ENCODE results near the gene ZNF23.

Gene ZNF23

DNA sequence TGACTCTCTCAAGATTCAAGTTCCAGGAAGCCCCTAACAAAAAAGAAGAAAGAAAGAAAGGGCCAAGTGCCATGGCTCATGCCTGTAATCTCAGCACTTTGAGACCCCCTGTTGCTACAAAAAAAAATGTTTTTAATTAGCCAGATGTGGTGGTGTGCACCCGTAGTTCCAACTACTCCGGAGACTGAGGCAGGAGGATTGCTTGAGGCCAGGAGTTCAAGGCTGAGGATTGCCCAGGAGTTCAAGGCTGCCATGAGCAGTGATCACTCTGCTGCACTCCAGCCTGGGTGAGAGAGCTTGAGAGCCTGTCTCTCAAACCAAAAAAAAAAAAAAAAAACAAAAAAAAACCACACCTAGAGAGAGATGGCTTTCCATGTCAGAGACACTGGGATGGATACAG lies 39.0 kb downstream of the ZNF23 start:
- Histone ChIP-seq H3K27ac (ENCODE audit: low read depth, low read length) (no peak overlapping the region), H3K4me1 (ENCODE audit: control insufficient read depth, insufficient read depth, low read length) (no peaks in the 10 kb centered on the region), H3K36me3 (ENCODE audit: control insufficient read depth, insufficient read depth, low read length) (no peaks in the 10 kb centered on the region), H3K27me3 (ENCODE audit: control insufficient read depth, insufficient read depth, low read length) (peaks cover 2% of the 10 kb centered on the region), H3K9ac (ENCODE audit: low read length) (no peak overlapping the region), H3K4me3 (ENCODE audit: low read length) (no peak overlapping the region)

DNA sequence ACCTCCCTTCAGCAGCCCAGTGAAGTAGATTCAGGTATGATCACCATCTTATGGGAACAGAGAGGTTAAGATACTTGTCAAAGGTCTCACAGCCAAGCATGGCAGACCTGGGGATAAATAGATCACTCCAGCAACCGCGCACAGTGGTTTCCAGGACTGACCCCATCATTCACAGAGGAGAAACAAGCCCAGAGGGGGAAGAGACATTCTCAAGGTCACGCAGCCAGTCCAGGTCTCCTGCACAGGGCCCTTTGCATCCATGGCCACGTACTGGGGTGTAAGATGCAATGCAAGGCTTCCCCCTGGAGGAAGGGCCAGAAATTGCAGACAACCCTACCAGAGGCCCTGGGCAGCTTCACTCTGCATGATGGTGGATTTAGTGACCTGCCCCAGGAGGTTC lies 40.1 kb downstream of the ZNF23 start:
- Histone ChIP-seq H3K9ac (ENCODE audit: low read length) (no peak overlapping the region), H3K4me1 (ENCODE audit: control insufficient read depth, insufficient read depth, low read length) (no peaks in the 10 kb centered on the region), H3K36me3 (ENCODE audit: control insufficient read depth, insufficient read depth, low read length) (no peaks in the 10 kb centered on the region), H3K27me3 (ENCODE audit: control insufficient read depth, insufficient read depth, low read length) (peaks cover 2% of the 10 kb centered on the region), H3K4me3 (ENCODE audit: low read length) (no peak overlapping the region), H3K27ac (ENCODE audit: low read depth, low read length) (no peak overlapping the region)

DNA sequence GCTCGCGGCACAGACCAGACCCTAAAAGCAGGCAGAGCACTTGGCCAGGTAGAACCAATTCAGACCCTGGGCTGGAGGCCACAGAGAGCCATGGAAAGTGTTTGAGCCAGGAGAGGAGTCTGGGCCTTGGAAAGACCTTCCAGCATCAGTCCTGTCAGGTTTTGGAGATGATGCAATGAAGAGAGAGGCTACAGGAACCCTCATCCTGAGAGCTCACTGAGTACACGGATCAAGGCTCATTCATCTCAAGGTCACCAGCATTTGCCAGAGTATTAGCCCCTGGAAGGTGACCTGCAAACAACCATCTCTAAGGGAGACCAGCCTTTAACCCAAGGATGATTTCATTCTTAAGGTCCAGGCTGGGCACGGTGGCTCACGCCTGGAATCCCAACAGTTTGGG lies 48.0 kb downstream of the ZNF23 start:
- Histone ChIP-seq H3K4me3 (ENCODE audit: low read length) (no peak overlapping the region), H3K27me3 (ENCODE audit: control insufficient read depth, insufficient read depth, low read length) (no peaks in the 10 kb centered on the region), H3K36me3 (ENCODE audit: control insufficient read depth, insufficient read depth, low read length) (no peaks in the 10 kb centered on the region), H3K27ac (ENCODE audit: low read depth, low read length) (no peak overlapping the region), H3K9ac (ENCODE audit: low read length) (no peak overlapping the region), H3K4me1 (ENCODE audit: control insufficient read depth, insufficient read depth, low read length) (no peaks in the 10 kb centered on the region)

DNA sequence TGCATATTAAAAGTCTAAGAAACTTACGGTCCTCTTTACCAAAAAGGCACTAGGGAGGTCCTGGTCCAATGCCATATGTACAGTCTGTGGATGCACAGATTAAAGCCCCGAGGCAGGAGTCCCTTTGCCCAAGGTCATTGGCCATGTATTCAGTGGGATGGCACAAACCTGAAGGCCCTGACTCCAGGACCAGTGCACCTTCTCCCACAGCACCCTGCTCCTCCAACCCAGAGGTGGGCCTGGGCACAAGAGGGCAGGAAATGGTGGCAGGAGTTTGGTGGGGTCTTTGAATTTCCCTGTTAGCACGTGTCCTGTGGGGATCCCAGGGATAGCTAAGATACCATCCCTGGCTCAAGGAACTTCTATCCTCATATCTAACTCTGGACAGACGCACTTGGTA lies 48.7 kb downstream of the ZNF23 start:
- no peak overlapping the region for H3K27ac ChIP-seq (ENCODE audit: low read depth, low read length)
- H3K4me1 ChIP-seq (ENCODE audit: control insufficient read depth, insufficient read depth, low read length): no peaks in the 10 kb centered on the region
- H3K4me3 ChIP-seq (ENCODE audit: low read length): no peak overlapping the region
- H3K27me3 ChIP-seq (ENCODE audit: control insufficient read depth, insufficient read depth, low read length): no peaks in the 10 kb centered on the region
- H3K9ac ChIP-seq (ENCODE audit: low read length): no peak overlapping the region
- no peaks in the 10 kb centered on the region for H3K36me3 ChIP-seq (ENCODE audit: control insufficient read depth, insufficient read depth, low read length)

DNA sequence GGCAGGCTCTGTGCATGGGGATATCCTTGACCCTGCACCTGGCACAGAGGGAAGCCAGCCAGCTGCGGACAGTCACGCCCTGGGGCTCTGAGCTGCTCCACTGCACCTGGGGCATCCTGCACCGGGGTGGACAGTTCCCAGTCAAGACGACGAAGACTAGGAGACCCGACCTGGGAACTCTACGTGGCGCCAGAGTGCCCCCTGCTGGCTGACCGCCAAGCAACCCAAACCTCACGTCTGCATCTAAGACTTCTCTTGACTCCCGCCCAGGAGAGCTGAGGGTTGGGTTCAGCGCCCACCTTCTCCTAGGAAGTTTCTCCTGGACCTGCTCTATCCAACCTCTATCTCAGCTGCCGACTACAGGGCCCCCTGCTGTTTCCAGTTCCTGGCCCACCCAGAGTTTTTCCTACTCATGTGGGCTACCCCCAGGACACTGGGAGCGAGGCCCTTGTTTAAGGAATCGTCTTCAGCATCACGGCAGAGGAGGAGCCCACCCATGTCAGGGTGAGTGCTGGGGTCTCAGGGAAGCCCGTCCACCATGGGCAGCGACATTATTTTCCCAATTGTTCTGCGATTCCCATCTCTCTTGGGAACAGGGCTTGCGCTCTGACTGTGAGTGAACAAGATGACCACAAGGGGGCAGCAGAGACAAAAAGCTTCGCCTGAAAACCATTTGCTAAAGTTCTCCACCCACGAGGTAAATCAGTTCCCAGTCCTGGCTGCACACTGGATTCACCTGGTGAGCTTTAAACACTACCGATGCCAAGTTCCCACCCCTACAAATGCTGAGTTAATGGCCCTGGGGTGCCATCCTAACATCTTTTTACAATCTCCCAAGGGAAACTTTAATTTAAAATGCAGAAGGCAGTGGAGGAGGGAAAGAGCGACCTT lies 49.5 kb downstream of the ZNF23 start:
- Histone ChIP-seq H3K4me3 (ENCODE audit: low read length) (no peak overlapping the region), H3K9ac (ENCODE audit: low read length) (no peak overlapping the region), H3K27ac (ENCODE audit: low read depth, low read length) (no peak overlapping the region), H3K27me3 (ENCODE audit: control insufficient read depth, insufficient read depth, low read length) (no peaks in the 10 kb centered on the region), H3K4me1 (ENCODE audit: control insufficient read depth, insufficient read depth, low read length) (no peaks in the 10 kb centered on the region), H3K36me3 (ENCODE audit: control insufficient read depth, insufficient read depth, low read length) (no peaks in the 10 kb centered on the region)

DNA sequence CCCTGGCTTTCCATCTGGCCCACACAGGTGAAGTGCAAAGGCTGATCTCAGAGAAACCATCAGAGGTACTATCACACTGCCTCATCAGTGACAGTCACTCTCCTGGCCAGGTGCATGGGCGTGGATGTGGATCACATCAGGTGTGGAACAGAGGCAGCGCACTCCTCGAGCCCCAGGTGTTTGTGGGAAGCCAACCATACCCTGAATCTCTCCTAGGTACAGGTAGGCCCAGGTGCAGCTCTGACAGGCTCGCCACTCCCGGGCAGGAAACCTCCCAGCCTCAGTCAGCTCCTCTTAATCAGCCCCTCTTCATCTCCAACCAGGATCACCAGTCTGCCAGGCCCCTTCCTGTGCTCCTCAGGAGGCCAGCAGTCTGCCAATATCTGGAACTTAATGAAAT lies 51.9 kb downstream of the ZNF23 start:
- H3K4me3 ChIP-seq (ENCODE audit: low read length): no peak overlapping the region

DNA sequence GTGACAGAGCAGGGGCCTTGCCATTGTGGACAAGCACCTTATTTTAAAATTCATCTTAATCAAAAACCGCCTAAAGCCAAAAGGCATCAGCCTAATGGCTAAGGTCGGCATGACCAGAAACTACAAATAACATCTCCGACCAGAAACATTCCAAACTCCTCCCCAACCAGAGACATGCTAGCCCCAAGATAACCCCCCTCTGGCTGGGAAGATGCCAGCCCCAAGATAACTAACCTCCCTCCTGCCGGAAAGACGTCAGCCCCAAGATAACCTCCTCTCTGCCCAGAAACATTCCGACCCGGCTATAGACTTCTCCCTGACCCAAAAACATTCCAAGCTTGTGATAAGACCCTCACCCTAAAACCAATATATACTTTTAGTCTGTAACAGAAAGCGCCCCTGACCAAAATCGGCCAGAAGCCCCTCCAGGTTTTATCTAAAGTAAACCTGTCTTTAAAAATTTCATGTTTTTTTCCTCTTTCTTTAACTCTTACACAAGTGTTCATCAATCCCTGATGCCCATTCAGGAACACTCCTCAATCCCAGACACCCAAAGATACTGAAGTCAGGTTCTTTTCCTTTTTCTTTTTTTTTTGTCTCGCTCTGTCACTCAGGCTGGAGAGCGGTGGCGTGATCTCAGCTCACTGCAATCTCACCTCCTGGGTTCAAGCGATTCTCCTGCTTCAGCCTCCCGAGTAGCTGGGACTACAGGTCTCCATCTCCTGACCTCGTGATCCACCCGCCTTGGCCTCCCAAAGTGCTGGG lies 52.9 kb downstream of the ZNF23 start:
- Histone ChIP-seq H3K27me3 (ENCODE audit: control insufficient read depth, insufficient read depth, low read length) (no peaks in the 10 kb centered on the region), H3K4me1 (ENCODE audit: control insufficient read depth, insufficient read depth, low read length) (no peaks in the 10 kb centered on the region), H3K36me3 (ENCODE audit: control insufficient read depth, insufficient read depth, low read length) (no peaks in the 10 kb centered on the region), H3K4me3 (ENCODE audit: low read length) (no peak overlapping the region), H3K9ac (ENCODE audit: low read length) (no peak overlapping the region), H3K27ac (ENCODE audit: low read depth, low read length) (no peak overlapping the region)

More for the DNA sequence above, 51.9 kb downstream of the ZNF23 start:
- no peak overlapping the region for H3K27ac ChIP-seq (ENCODE audit: low read depth, low read length)
- no peaks in the 10 kb centered on the region for H3K27me3 ChIP-seq (ENCODE audit: control insufficient read depth, insufficient read depth, low read length)
- H3K9ac ChIP-seq (ENCODE audit: low read length): no peak overlapping the region
- no peaks in the 10 kb centered on the region for H3K36me3 ChIP-seq (ENCODE audit: control insufficient read depth, insufficient read depth, low read length)
- H3K4me1 ChIP-seq (ENCODE audit: control insufficient read depth, insufficient read depth, low read length): no peaks in the 10 kb centered on the region

DNA sequence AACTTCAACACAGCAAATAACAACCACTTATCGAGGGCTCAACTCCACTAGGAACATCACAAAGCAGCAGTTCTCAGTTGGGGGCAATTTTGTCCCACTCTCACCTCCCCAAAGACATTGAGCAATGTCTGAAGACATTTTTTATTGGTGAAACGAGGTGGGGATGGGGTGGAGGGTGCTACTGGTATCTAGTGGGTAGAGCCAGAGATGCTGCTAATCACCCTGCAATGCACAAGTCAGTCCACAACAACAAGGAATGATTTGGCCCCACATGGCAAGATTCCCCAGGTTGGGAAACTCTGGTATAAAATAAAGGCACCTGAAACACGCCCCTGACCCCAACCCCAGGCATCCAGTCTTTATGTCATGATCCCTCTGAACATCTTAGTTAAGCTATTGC lies 53.5 kb downstream of the ZNF23 start:
- Histone ChIP-seq H3K27me3 (ENCODE audit: control insufficient read depth, insufficient read depth, low read length) (no peaks in the 10 kb centered on the region), H3K9ac (ENCODE audit: low read length) (no peak overlapping the region), H3K4me3 (ENCODE audit: low read length) (no peak overlapping the region), H3K4me1 (ENCODE audit: control insufficient read depth, insufficient read depth, low read length) (no peaks in the 10 kb centered on the region), H3K36me3 (ENCODE audit: control insufficient read depth, insufficient read depth, low read length) (no peaks in the 10 kb centered on the region), H3K27ac (ENCODE audit: low read depth, low read length) (no peak overlapping the region)

DNA sequence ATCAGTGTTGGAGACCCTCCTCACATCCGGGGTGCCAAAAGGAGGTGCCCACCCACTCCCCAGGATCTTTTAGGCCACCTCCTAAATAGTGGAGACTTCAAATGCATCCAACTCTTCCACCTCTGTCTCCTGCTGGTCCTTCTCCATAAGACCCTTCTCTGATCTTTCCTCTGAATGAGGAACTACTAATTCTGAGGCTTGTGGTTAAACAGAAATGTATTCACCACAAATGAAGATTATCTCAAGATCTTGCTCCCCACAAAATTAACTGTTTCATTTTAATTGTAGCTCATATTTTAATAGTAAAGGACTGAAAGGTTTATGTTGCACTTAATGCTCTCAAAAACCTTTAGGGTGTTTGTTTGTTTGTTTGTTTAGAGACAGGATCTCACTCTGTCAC lies 54.3 kb downstream of the ZNF23 start:
- no peak overlapping the region for H3K4me3 ChIP-seq (ENCODE audit: low read length)
- H3K27me3 ChIP-seq (ENCODE audit: control insufficient read depth, insufficient read depth, low read length): no peaks in the 10 kb centered on the region
- no peak overlapping the region for H3K9ac ChIP-seq (ENCODE audit: low read length)
- H3K27ac ChIP-seq (ENCODE audit: low read depth, low read length): no peak overlapping the region
- H3K36me3 ChIP-seq (ENCODE audit: control insufficient read depth, insufficient read depth, low read length): no peaks in the 10 kb centered on the region
- H3K4me1 ChIP-seq (ENCODE audit: control insufficient read depth, insufficient read depth, low read length): no peaks in the 10 kb centered on the region

DNA sequence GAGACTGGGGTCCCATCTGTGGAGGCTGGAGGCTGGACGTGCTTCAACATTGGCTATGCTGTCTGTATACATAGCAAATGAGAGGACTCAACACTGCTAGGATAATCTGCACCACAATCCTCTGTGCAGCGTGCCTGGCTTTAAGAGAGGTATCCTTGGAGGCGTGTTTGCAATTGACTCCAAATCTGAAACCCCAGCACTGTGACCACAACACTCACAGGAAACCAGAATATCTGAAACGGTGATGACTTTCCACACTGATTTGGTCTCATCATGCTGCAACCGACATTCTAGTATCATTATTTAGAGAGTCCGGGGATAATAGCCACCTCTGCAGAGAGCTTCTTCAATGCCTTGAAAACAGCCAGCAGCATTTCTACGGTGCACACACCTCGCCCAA lies 55.3 kb downstream of the ZNF23 start:
- peaks cover 3% of the 10 kb centered on the region for H3K27me3 ChIP-seq (ENCODE audit: control insufficient read depth, insufficient read depth, low read length)

DNA sequence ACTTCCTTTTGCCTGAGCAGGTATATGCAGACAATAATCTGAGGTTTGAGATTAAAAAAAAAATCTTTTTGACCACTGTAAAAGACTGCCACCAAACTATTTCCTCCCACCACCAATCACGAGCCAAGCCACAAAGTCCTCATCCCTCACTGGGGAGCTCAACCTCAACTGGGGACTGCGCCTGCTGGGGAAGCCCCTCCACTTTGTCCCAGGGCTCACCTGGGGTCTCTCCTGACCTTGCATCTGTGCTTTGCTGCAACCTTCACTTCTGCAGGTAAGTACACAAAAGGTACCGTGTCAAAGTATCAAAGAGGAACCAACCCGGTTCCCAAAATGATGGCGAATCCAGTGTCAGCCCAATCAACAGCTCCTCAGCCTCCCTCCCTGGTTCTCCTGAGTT lies 55.7 kb downstream of the ZNF23 start:
- Histone ChIP-seq H3K4me3 (ENCODE audit: low read length) (no peak overlapping the region), H3K27ac (ENCODE audit: low read depth, low read length) (no peak overlapping the region), H3K36me3 (ENCODE audit: control insufficient read depth, insufficient read depth, low read length) (no peaks in the 10 kb centered on the region), H3K4me1 (ENCODE audit: control insufficient read depth, insufficient read depth, low read length) (no peaks in the 10 kb centered on the region), H3K9ac (ENCODE audit: low read length) (no peak overlapping the region), H3K27me3 (ENCODE audit: control insufficient read depth, insufficient read depth, low read length) (peaks cover 3% of the 10 kb centered on the region)

More for the DNA sequence above, 55.3 kb downstream of the ZNF23 start:
- H3K9ac ChIP-seq (ENCODE audit: low read length): no peak overlapping the region
- no peak overlapping the region for H3K27ac ChIP-seq (ENCODE audit: low read depth, low read length)
- no peaks in the 10 kb centered on the region for H3K4me1 ChIP-seq (ENCODE audit: control insufficient read depth, insufficient read depth, low read length)
- H3K4me3 ChIP-seq (ENCODE audit: low read length): no peak overlapping the region
- H3K36me3 ChIP-seq (ENCODE audit: control insufficient read depth, insufficient read depth, low read length): no peaks in the 10 kb centered on the region

DNA sequence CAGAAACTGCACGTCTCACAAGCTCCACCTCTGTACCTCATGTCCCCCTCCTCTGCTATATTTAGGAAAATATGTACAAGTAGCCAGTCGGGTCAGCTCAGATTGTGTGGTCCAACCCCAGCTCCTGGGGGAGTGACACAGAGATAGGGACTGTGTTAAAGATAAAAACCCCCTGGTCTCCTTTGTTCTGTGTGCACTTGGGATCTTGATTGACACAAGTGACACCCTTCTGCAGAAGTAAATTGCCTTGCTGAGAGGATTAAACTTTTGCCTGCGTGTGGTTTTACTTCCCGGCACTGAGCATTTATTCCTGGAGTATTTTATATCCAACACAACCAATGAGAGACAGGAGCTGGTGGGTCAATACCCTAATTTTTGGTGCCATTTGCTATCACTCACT lies 57.7 kb downstream of the ZNF23 start:
- Histone ChIP-seq H3K27me3 (ENCODE audit: control insufficient read depth, insufficient read depth, low read length) (peaks cover 3% of the 10 kb centered on the region), H3K4me1 (ENCODE audit: control insufficient read depth, insufficient read depth, low read length) (no peaks in the 10 kb centered on the region)

More for the DNA sequence above, 57.7 kb downstream of the ZNF23 start:
- Histone ChIP-seq H3K9ac (ENCODE audit: low read length) (no peak overlapping the region), H3K36me3 (ENCODE audit: control insufficient read depth, insufficient read depth, low read length) (no peaks in the 10 kb centered on the region), H3K27ac (ENCODE audit: low read depth, low read length) (no peak overlapping the region), H3K4me3 (ENCODE audit: low read length) (no peak overlapping the region)
